IPS-NIHi7 (cell line): ENCODE results near the gene GGTLC3.
"Not testable (repeated sequence)": the region's sequence is repeated elsewhere in the genome, so short reads cannot be mapped to it uniquely, and the experiment has no call there.

Experiments used
- DNase-seq: peaks from one replicate; pipeline ENCODE4 v3.0.0; 2012; ENCODE audit warnings: mixed read lengths; ENCODE audit errors: extremely low spot score

GGTLC3 gene

DNA sequence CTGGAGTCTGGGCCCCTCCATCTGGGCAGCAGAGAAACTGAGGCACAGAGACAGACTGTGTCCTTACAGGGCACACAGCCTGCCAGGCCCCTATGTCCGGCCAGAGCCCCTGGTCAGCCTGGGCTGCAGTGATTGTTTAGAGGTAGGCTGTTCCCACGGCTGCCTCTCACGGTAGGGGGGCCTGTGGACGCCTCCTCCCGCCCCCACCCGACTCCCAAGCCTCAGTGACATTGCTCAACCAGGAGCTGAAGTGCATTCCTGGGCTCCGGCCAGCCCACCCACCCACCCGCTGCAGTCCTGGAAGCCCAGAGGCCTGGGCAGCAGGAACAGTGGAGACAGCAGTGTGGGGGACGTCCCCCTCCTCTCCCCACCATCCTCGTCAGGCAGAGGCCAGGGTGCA is 4.5 kb downstream of the GGTLC3 start:
- not testable (repeated sequence) for DNase-seq

DNA sequence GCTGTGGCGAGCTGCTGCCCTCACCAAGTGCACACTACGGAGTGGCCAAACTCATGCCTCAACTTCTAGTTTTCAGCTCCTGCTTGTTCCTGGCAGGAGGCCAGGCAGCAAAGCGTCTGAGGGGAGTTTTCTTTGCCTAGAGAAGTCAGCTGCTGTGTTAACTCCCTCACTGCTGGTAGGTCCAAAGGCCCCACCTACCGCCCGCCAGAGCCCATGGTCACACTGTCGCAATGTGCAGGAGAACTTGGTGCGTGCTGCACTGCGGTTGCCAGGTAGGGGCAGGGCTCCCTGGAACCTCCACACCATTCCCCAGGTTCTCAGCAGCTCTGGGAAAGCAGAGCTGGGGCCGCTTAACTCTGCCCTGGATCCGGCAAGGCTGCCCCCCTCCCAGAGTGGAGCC is 5.6 kb downstream of the GGTLC3 start:
- DNase-seq: not testable (repeated sequence)

DNA sequence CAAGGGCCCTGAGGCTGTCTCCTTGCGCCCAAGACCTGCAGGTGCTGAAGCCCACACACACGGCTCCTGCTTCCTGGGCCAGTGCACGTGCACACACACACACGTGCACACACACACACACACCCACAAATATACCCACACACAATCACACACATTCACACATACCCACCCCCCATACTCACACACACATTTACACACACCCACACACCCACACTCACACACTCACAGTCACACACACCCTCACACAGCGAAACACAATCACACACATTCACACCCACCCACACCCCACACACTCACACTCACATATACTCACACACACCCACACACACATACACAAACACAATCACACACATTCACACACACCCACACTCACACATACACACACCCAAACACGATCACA is 6.6 kb downstream of the GGTLC3 start:
- not testable (repeated sequence) for DNase-seq

DNA sequence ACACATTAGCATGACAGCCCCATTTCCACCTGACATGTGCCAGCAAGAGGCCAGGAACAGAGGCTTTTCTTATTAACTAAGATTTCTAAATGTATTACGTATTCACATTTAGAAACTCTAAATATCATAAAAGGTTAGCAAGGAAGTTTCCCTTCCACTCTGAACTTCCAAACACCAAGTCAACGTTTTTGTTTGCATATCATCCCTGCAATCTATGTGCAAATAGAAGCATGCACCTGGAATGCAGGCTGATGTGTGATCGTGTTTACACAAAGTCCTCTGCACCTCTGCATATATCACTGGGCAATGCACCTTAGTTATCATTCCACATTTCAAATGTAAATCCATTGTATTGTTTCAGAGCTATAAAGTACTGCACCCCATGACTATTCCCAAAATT is 21.7 kb downstream of the GGTLC3 start:
- DNase-seq: not testable (repeated sequence)
